GM18520 (cell line): ENCODE measurements around the gene EVX1.

Experiments
- ATAC-seq: cut with Tn5 transposase; IDR thresholded peaks from one replicate; pipeline ENCODE4 v1.9.1; 2021; ENCODE audit not compliant: unreplicated experiment

EVX1 gene

GRCh38 chr7:27224983-27225934, 17.3 kb upstream of the EVX1 start:
- no peak for ATAC-seq

DNA sequence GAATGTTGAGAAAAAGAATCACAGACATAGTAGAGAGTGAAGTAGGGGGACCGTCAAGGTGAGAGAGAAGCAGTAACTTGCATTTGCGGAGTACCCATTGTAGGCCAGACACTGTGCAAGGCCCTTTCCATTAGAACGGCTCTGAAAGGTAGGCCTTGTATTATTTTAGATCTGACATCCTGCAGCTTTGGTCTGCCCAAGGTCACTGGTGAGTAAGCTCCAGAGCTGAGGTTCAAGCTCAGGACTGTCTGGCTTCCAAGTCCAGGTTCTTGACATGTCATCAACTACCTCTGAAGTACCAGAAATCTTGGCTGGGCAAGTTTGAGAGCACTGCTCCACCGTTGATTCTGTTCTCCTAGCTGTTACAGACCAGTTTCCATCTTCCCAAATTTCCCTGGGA, 13.2 kb upstream of the EVX1 start:
- no peak for ATAC-seq

- ATAC-seq, result no peak
Observed at GRCh38 chr7:27235387-27236311, 7.0 kb upstream of the EVX1 start.

DNA sequence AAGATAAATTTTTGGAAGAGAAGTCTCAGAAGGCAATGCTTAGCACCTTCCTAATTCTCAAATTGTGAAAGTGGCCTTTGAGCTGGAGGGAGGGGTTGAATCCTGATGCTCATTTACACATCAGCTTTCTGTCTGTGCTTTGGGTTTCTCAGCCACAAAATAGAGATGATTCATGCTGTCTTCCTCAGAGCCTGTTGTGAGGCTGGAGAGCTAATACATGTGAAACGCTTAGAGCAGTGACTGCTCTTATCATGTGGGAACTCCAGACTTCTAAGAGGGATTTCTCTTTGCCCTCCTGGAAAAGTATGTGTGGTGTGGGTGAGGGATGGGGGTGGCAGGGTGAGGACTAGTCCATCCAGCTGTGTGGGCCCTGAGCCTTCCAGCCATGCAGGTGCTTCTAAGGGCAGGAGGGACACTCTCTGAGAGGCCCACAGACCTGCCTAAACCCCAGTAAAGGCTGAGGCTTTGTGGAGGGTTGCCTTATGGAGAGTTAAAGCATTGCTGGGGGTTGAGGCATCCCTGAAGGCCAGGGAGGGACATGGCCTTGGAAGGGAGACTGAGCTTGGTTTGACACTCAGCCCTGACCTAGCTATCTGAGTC, 4.8 kb upstream of the EVX1 start:
- no peak for ATAC-seq

- no peak for ATAC-seq
Observed at GRCh38 chr7:27238979-27239386, 3.6 kb upstream of the EVX1 start.

DNA sequence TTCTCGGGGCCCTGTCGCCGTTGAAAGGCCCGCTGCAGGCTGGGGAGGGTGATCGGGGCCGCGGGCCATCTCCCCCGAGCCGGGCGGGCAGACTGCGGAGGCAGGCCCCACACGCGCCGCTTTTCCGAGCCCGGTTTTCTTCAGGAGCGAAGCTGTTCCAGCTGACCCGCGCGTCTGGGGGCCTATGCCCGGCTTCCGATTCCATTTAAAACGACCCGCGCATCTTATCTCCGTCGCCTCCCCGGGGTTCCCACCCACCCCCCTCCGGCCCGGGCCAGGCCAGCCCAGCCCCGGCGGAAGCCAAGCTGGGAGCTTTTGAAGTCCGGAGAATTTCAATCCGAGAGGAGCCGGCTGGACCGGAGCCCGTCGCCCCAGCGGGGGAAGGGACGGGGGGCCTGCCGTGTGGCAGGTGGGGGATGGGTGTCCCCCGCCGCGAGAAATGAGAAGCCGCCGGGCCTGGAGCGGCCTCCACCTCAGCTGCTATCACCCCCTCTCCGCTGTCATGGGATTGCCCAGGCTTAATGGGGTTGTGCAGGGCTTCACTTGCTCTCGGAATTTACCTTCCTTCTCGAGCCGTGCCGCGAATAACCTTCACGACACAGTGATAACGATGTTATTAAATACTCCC, 3.1 kb upstream of the EVX1 start:
- ATAC-seq, result no peak

- no peak for ATAC-seq
Observed at GRCh38 chr7:27240015-27240731, 2.4 kb upstream of the EVX1 start.

DNA sequence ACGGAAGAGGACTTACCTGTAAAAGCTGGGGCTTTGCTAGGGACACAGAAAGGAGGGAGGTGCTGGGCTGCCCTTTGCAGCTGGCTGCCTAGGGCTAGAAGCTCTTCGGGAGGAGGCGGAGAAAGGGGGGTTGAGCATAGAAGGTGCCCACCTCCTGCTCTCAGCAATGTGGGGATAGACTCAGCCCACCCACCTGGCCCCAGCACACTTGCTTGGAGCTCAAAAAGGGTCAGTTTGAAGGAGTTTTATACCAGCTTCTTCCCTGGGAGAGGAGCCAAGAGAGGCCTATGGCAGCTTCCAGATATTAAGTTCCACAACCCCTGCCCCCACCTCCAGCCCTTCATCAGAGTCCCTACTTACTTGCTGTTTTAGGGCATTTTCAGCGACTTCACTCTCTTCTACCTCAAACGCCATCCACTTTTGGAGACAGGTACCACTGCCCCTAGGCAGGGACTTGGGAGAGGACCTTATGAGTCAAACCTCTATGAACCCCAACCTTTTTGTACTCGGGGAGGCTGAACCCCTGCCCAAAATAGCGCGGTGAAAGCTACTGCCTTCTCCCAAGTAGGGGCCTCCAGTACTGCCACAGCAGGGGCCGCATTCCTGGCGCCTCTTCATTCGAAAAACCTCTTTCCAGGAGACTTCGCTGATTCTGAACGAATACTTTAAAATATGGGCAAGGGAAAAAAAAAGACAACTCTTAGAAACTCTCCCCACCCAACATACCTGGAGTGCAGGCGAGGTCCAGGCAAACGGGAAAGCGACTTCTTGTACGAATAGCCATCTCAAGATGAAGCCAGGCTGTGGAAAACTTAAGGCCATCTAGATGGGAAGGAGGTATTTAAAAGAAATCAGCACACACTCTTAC, 1.2 kb upstream of the EVX1 start:
- ATAC-seq, result no peak

DNA sequence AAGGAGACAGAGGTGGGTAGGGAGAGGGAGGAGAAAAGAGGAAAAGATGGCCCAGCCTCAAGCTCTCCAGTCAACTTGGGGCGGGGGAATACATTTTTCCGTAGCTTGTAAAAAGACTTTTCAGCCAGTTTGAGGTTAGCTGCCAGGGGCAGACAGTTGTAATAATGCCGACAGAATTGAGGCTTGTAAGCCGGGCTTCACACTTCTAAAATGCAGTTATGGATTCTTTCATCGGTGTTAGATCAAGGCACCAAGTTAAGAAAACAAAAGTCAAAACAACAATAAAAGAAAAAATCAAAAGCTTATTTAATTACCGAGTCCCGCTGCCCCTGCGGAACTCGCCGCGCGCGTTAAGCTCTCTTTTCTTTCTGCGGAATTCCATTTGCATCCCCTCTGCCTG, 448 bp upstream of the EVX1 start:
- ATAC-seq, result no peak

GRCh38 chr7:27243340-27244163, 950 bp downstream of the EVX1 start:
- ATAC-seq, result no peak

DNA sequence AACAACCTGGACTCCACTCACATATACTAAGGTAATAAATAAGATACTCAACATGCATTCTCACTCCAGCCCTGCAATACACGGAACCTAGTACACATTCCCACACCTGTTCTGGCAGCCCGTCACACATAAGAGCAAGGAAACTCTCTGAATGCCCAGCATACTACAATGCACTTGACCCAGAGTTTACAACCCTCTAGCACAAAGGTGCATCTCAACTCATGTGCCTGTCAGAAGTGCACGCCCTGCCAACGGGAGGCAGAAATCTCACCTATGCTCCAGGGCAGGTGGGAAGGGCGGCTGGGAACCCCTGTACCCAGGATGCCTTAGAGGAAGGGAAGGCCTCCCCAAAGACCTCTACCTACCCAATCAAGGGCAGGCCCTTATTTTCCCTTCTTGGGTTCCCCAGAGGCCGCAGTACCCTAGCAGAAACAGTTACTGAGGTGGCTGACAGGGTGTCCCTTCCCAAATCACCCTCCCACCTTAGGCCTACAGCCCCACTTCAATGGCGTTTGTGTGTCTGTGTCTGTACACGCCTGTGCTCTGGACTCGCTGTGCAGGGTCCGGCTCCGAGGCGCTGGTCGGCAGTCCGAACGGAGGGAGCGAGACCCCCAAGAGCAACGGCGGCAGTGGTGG, 2.0 kb downstream of the EVX1 start:
- no peak for ATAC-seq

- no peak for ATAC-seq
Observed at GRCh38 chr7:27245124-27245797, 2.7 kb downstream of the EVX1 start.

- ATAC-seq, result no peak
Observed at GRCh38 chr7:27245798-27246691, 3.4 kb downstream of the EVX1 start.

- no peak for ATAC-seq
Observed at GRCh38 chr7:27247000-27247399, 4.4 kb downstream of the EVX1 start.

- ATAC-seq, result no peak
Observed at GRCh38 chr7:27247452-27248426, 5.1 kb downstream of the EVX1 start.
